ENCODE results near the gene PDRG1. TPM values are rescaled to one million over a fixed set of nuclear protein-coding genes. Genes with fewer than 3 reads are reported as not detected.
A peak's percentile ranks its signal among the peaks of the same experiment; 100 is the strongest.

PDRG1 gene
- total and polyA plus RNA-seq, 8 donors = 3.6 to 12.0 (median 5.6) TPM

- WGBS, 2 donors = 0 to 2% methylated on average over 13 to 38 of the region's 38 CpGs
- H3K36me3 ChIP-seq = no peaks in the 10 kb centered on the region
- no peaks in the 10 kb centered on the region for H3K4me1 ChIP-seq
- TF ChIP-seq CTCF (IDR thresholded peaks at IDR 0.05) = no peak
- peak in 1 of 6 donors; percentile 59 for DNase-seq
- H3K4me3 ChIP-seq = peak within 1 kb of the TSS in 2 of 4 donors; percentile 10 to 22
- H3K27ac ChIP-seq = no peak within 1 kb of the TSS
- peaks cover 0 to 11% (median 2%) of the 10 kb centered on the region in 4 donors for H3K27me3 ChIP-seq
- no peaks in the 10 kb centered on the region for H3K9me3 ChIP-seq
- FAIRE-seq = no peak
- intact Hi-C loops (cut with DNase I) = no loop called here
- peak in 3 of 4 donors; percentile 10 to 67 (median 60) for ATAC-seq
These were observed 16.0 kb upstream of the PDRG1 start, which contains the start of gene XKR7 for GRCh38 chr20:31967830-31968249. Gene XKR7, plus strand, starts transcription at chr20:31968151. Its CDS starts 25 bp downstream, at chr20:31968176.

GRCh38 chr20:31966991-31967655, 15.3 kb upstream of the PDRG1 start:
- Histone ChIP-seq H3K36me3 (no peaks in the 10 kb centered on the region), H3K4me3 (peak overlapping the region in 1 of 4 donors; percentile 17), H3K9me3 (no peaks in the 10 kb centered on the region), H3K27ac (no peak overlapping the region), H3K4me1 (no peaks in the 10 kb centered on the region), H3K27me3 (peaks cover 0 to 11% (median 2%) of the 10 kb centered on the region in 4 donors)
- intact Hi-C loops (cut with DNase I) = no loop called here
- TF ChIP-seq CTCF (IDR thresholded peaks at IDR 0.05) = no peak
- WGBS, 2 donors = 10 to 12% methylated on average over 5 of the region's 5 CpGs
- DNase-seq (no peak), ATAC-seq (no peak), FAIRE-seq (no peak)

GRCh38 chr20:31963889-31964288, 12.0 kb upstream of the PDRG1 start:
- H3K36me3 ChIP-seq = no peaks in the 10 kb centered on the region
- FAIRE-seq = no peak
- DNase-seq = no peak
- ATAC-seq = no peak
- H3K4me1 ChIP-seq = no peaks in the 10 kb centered on the region
- 35 to 41% methylated on average over 6 of the region's 6 CpGs for WGBS, 2 donors
- no peak overlapping the region for H3K4me3 ChIP-seq
- no peak overlapping the region for H3K27ac ChIP-seq
- TF ChIP-seq CTCF (IDR thresholded peaks at IDR 0.05) = no peak
- intact Hi-C loops (cut with DNase I) = no loop called here
- H3K9me3 ChIP-seq = no peaks in the 10 kb centered on the region
- peaks cover 0 to 7% (median 2%) of the 10 kb centered on the region in 4 donors for H3K27me3 ChIP-seq

- H3K27me3 ChIP-seq = peaks cover 0 to 6% (median under 1%) of the 10 kb centered on the region in 4 donors
These were observed 10.9 kb upstream of the PDRG1 start for GRCh38 chr20:31962761-31963160.

More at GRCh38 chr20:31962761-31963160, 10.9 kb upstream of the PDRG1 start:
- TF ChIP-seq CTCF (IDR thresholded peaks at IDR 0.05) = no peak
- H3K4me3 ChIP-seq = no peak overlapping the region
- no peaks in the 10 kb centered on the region for H3K36me3 ChIP-seq
- no peaks in the 10 kb centered on the region for H3K4me1 ChIP-seq
- H3K9me3 ChIP-seq = no peaks in the 10 kb centered on the region
- FAIRE-seq (no peak), ATAC-seq (no peak), DNase-seq (no peak)
- WGBS, 2 donors = 28 to 37% methylated on average over 2 of the region's 2 CpGs
- intact Hi-C loops (cut with DNase I) = no loop called here
- no peak overlapping the region for H3K27ac ChIP-seq

Measured in pancreas (tissue), 10 donors.